MM.1S (cell line): ENCODE data around the gene POPDC3.
A peak's percentile ranks its signal among the peaks of the same experiment; 100 is the strongest.

Source experiments
- CTCF ChIP-seq: fragments of 300-600 bp; sonication (generic); IDR thresholded peaks from 2 replicates; pipeline ENCODE4 v1.5.1; 2016; ENCODE audit warnings: antibody characterized with exemption, low read length, mixed read lengths
- EZH2 ChIP-seq: fragments of 300-600 bp; sonication (generic); optimal IDR thresholded peaks from 2 replicates; pipeline ENCODE3; 2017; ENCODE audit warnings: low read depth, mild to moderate bottlenecking, antibody characterized with exemption, low read length, mixed read lengths
- EZH2phosphoT487 ChIP-seq: fragments of 300-600 bp; sonication (generic); IDR thresholded peaks from 2 replicates; pipeline ENCODE4 v1.6.1; 2018; ENCODE audit warnings: antibody characterized with exemption, low read length

- 0 out of 2 replicates have a peak, but pooled peaks have one; percentile 4 for TF ChIP-seq CTCF
- no peak for TF ChIP-seq EZH2
- TF ChIP-seq EZH2phosphoT487, result no peak
These were observed 43.1 kb downstream of the POPDC3 start for GRCh38 chr6:105136431-105137350.
